Suprapubic skin (tissue), 4 donors: ENCODE data around the gene FARS2. TPM values are rescaled to one million over a fixed set of nuclear protein-coding genes. Genes with fewer than 3 reads are reported as not detected.

Source experiments
- DNase-seq, 2 donors: peaks; one replicate each; pipeline ENCODE4 v3.0.0-alpha.2; 2019; ENCODE audit warnings: low spot score in 2 of 2
- H3K27ac ChIP-seq: fragments of 200-600 bp; sonication (generic); one replicate; pipeline ENCODE4 v1.5.1; 2019
- H3K27me3 ChIP-seq: fragments of 200-600 bp; sonication (generic); one replicate; pipeline ENCODE4 v1.5.1; 2019
- H3K36me3 ChIP-seq: fragments of 200-600 bp; sonication (generic); one replicate; pipeline ENCODE4 v1.5.1; 2019
- H3K4me1 ChIP-seq: fragments of 200-600 bp; sonication (generic); one replicate; pipeline ENCODE4 v1.5.1; 2019
- H3K4me3 ChIP-seq: fragments of 200-600 bp; sonication (generic); one replicate; pipeline ENCODE4 v1.5.1; 2019; ENCODE audit warnings: mild to moderate bottlenecking
- H3K9me3 ChIP-seq: fragments of 200-600 bp; sonication (generic); one replicate; pipeline ENCODE4 v1.5.1; 2019
- EP300 ChIP-seq: sonication (generic); formaldehyde crosslinking; IDR thresholded peaks from one replicate; pipeline ENCODE4 v1.6.1; 2017; ENCODE audit warnings: antibody characterized with exemption
- POLR2A ChIP-seq, 2 donors: fragments of 450-650 bp; IDR thresholded peaks; one replicate each; pipeline ENCODE4 v1.6.1; 2017; ENCODE audit warnings: antibody characterized with exemption in 2 of 2, mild to moderate bottlenecking in 2 of 2, moderate library complexity in 2 of 2
- POLR2AphosphoS5 ChIP-seq, 3 donors: sonication (generic); formaldehyde crosslinking; IDR thresholded peaks; one replicate each; pipeline ENCODE4 v1.6.1; 2017; ENCODE audit warnings: antibody characterized with exemption in 3 of 3
- WGBS: methylation state at CpG from one replicate; pipeline ENCODE4 v1.1.5; 2018; 5-methylcytosine and 5-hydroxymethylcytosine counted together
- total RNA-seq, 4 donors: library from RNA; depleted of rRNA; stranded (reverse); fragments of >200 nt; gene quantifications; one replicate each; pipeline ENCODE4 v1.1.0, GENCODE V29; 2016
- TF ChIP-seq, protein P1 (sequence below), 2 donors: fragments of 200-600 bp in 1 of 2; fragments of 450-650 bp in 1 of 2; sonication (generic) in 1 of 2; IDR thresholded peaks; one replicate each; pipeline ENCODE4 v1.5.1; 2016 to 2019; ENCODE audit warnings: antibody characterized with exemption in 2 of 2, mild to moderate bottlenecking in 1 of 2, moderate library complexity in 1 of 2

FARS2 gene
- total RNA-seq, 4 donors from 2014 or later, result 15.0 to 22.4 (median 20.1) TPM

DNA sequence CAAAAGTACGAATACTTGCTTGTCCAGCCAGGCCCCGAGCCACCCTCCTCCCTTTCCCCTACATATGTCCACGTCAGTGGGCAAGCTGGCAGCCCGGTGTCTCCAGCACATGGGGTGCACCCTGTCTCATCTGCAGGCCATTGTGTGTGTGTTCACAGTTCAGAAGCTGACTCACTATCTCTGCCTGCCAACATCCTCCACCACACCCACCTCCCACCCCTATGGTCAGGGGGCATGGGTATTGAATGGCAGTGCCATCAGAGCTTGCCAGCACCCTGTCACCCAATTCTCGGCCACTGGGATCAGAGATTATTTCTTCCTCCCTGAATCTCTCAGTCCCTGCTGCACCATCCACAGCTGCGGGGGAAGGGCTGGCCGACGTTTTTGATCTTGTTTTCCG is 195.7 kb downstream of the FARS2 start:
- Histone ChIP-seq H3K4me1 (peaks cover 26% of the 10 kb centered on the region), H3K36me3 (peaks cover 2% of the 10 kb centered on the region), H3K9me3 (no peaks in the 10 kb centered on the region), H3K4me3 (peak overlapping the region; percentile 25), H3K27ac (peak overlapping the region; percentile 79), H3K27me3 (no peaks in the 10 kb centered on the region)
- no peak for DNase-seq
- 50% methylated on average over 9 of the region's 9 CpGs for WGBS
- TF ChIP-seq POLR2AphosphoS5 (IDR thresholded peaks at IDR 0.05), result no peak

DNA sequence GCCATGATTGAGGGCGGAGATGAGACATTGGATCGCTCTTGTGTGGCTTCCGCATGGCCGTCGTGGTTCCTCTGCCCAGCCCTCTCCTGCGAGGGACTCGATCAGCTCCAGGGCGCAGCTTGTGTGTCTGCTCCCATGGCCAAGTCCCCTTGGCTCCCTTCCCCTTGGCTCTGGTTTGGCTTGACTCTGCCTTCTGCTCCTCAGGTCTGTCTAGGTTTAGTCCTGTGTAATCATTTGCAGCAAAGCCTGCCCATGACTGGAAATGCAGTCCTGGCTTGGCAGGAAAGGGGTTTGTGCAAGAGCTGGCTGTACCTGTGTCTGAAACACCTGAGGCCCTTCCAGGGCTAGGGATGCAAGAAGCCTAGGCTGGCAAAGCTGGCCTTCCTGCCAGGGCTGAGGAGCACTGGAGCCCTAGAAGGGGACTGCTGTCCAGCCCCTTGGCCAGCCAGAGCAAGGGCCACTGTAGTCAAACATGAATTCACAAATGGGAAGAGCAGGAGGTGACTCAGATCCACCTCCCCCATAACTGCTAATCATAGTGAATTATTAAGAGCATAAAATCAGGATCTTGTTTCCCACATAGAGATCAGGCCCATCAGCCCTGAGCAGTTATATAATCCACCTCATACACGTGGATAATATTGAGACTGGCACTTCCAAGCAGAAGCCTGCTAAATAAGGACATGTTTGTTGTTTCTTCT is 196.8 kb downstream of the FARS2 start:
- peak overlapping the region; percentile 79 for H3K27ac ChIP-seq
- peaks cover 26% of the 10 kb centered on the region for H3K4me1 ChIP-seq
- peak overlapping the region; percentile 25 for H3K4me3 ChIP-seq
- TF ChIP-seq, protein P1, sequence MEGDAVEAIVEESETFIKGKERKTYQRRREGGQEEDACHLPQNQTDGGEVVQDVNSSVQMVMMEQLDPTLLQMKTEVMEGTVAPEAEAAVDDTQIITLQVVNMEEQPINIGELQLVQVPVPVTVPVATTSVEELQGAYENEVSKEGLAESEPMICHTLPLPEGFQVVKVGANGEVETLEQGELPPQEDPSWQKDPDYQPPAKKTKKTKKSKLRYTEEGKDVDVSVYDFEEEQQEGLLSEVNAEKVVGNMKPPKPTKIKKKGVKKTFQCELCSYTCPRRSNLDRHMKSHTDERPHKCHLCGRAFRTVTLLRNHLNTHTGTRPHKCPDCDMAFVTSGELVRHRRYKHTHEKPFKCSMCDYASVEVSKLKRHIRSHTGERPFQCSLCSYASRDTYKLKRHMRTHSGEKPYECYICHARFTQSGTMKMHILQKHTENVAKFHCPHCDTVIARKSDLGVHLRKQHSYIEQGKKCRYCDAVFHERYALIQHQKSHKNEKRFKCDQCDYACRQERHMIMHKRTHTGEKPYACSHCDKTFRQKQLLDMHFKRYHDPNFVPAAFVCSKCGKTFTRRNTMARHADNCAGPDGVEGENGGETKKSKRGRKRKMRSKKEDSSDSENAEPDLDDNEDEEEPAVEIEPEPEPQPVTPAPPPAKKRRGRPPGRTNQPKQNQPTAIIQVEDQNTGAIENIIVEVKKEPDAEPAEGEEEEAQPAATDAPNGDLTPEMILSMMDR (IDR thresholded peaks at IDR 0.05), result no peak
- TF ChIP-seq POLR2AphosphoS5 (IDR thresholded peaks at IDR 0.05), result peak in 1 of 3 donors; percentile 63
- TF ChIP-seq POLR2A (IDR thresholded peaks at IDR 0.05), result no peak
- TF ChIP-seq EP300, result no peak
- WGBS, result 50% methylated on average over 6 of the region's 9 CpGs
- no peaks in the 10 kb centered on the region for H3K36me3 ChIP-seq
- DNase-seq, result peak; percentile 82 to 84
- no peaks in the 10 kb centered on the region for H3K9me3 ChIP-seq
- no peaks in the 10 kb centered on the region for H3K27me3 ChIP-seq

DNA sequence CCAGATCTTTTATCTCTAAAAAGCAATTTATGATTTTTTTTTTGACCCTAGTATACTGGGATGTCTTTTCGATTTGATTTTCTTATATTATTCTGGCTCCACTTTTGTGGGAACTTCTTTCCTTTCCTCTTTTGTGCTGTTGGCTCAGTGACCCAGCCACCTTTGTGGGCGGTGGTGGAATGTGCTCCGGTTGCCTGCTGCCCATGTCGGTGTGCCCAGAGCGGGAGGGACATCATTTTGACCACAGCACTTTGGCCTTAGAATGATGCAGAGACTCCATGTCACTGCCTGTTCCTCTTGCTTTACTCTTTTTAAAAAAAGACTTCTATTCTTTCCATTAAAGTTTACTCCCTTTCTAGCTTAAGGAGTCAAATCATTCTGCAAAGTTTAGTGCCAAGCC is 198.0 kb downstream of the FARS2 start:
- no peak overlapping the region for H3K27ac ChIP-seq
- TF ChIP-seq EP300 (no peak), POLR2AphosphoS5 (IDR thresholded peaks at IDR 0.05) (no peak), POLR2A (IDR thresholded peaks at IDR 0.05) (no peak)
- TF ChIP-seq, protein P1 (IDR thresholded peaks at IDR 0.05), result no peak
- H3K27me3 ChIP-seq, result no peaks in the 10 kb centered on the region
- H3K4me3 ChIP-seq, result no peak overlapping the region
- no peaks in the 10 kb centered on the region for H3K36me3 ChIP-seq
- WGBS, result 63% methylated on average over 5 of the region's 5 CpGs
- no peaks in the 10 kb centered on the region for H3K9me3 ChIP-seq
- no peak for DNase-seq
- H3K4me1 ChIP-seq, result peaks cover 26% of the 10 kb centered on the region

DNA sequence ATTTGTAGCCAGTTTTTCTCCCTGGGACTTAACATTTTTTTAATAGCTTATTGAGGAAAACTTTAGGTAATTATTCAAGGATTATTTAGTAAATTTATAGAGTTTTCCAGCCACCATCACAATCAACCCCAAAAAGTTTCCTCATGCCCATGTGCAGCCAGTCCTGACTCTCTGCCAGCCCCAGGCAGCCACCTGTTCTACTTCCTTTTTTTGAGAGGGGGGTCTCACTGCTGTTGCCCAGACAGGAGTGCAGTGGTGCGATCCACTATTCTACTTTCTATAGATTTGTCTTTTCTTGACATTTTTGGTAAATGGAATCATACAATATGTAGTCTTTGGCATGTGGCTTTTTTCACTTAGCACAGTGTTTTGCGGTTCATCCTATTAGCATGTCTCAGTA is 200.1 kb downstream of the FARS2 start:
- Histone ChIP-seq H3K9me3 (no peaks in the 10 kb centered on the region), H3K27me3 (no peaks in the 10 kb centered on the region), H3K36me3 (no peaks in the 10 kb centered on the region), H3K27ac (no peak overlapping the region), H3K4me3 (no peak overlapping the region), H3K4me1 (peaks cover 26% of the 10 kb centered on the region)
- TF ChIP-seq EP300, result no peak
- TF ChIP-seq, protein P1 (IDR thresholded peaks at IDR 0.05), result no peak
- no peak for DNase-seq
- WGBS, result 96% methylated on average over 2 of the region's 2 CpGs

DNA sequence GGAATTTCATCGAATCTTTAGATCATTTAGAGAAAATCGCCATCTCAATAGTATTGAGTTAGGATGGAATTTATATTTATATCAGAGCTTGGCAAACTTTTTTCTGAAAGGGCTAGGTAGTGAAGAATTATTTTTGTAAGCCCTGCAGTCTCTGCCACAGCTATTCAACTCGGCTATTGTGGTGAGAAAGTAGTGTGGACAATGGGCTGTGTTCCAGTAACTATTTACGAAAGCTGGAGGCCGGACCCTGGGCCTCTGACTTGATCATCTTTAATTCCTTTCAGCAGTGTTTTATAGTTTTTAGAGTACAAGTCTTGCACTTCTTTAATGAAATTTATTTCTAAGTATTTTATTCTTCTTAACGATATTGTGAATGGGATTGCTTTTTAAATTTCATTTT is 201.5 kb downstream of the FARS2 start:
- H3K4me3 ChIP-seq, result no peak overlapping the region
- no peaks in the 10 kb centered on the region for H3K36me3 ChIP-seq
- WGBS, result 92% methylated on average over 6 of the region's 6 CpGs
- peaks cover 14% of the 10 kb centered on the region for H3K4me1 ChIP-seq
- no peaks in the 10 kb centered on the region for H3K9me3 ChIP-seq
- DNase-seq, result no peak
- no peaks in the 10 kb centered on the region for H3K27me3 ChIP-seq
- no peak for TF ChIP-seq EP300
- TF ChIP-seq POLR2A (IDR thresholded peaks at IDR 0.05), result no peak
- TF ChIP-seq, protein P1 (IDR thresholded peaks at IDR 0.05), result no peak
- no peak for TF ChIP-seq POLR2AphosphoS5 (IDR thresholded peaks at IDR 0.05)
- no peak overlapping the region for H3K27ac ChIP-seq

DNA sequence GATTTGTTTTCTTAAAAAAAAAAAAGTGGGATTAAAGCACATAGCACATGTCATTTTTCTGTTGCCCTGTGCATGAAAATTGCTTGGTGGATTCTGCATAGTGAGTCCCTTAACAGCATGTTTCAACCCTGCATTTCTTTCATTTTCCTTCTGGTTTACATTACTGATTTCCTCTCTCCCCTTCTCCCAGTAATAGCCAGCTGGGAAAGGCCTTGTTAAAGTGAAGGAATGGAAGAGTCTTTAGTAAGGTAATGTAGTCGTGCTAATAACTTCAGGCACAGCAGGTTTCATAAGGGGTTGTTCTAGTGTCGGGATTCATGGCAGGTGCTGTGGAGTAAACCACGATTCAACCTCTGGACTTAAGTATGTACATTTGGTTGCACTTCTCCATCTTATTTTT is 202.4 kb downstream of the FARS2 start:
- DNase-seq, result no peak
- 93% methylated on average over 3 of the region's 3 CpGs for WGBS
- TF ChIP-seq POLR2A (IDR thresholded peaks at IDR 0.05) (no peak), POLR2AphosphoS5 (IDR thresholded peaks at IDR 0.05) (no peak), EP300 (no peak)
- TF ChIP-seq, protein P1 (IDR thresholded peaks at IDR 0.05), result no peak
- H3K9me3 ChIP-seq, result no peaks in the 10 kb centered on the region
- H3K27ac ChIP-seq, result no peak overlapping the region
- no peak overlapping the region for H3K4me3 ChIP-seq
- peaks cover 8% of the 10 kb centered on the region for H3K4me1 ChIP-seq
- H3K36me3 ChIP-seq, result no peaks in the 10 kb centered on the region
- H3K27me3 ChIP-seq, result no peaks in the 10 kb centered on the region
